Measurements from ENCODE around the gene STAT2. TPM values are rescaled to one million over a fixed set of nuclear protein-coding genes. Genes with fewer than 3 reads are reported as not detected.

The STAT2 gene
- total and polyA plus RNA-seq, 2 donors (not counting 1 experiment from before 2014, with no cell fraction given): 148 to 368 TPM

- TF ChIP-seq EZH2 (IDR thresholded peaks at IDR 0.05; ENCODE audit: low read length, missing control alignments) (no peak), CTCF (conservative IDR thresholded peaks at IDR 0.05 in 1 of 2, IDR thresholded peaks at IDR 0.05 in 1 of 2; ENCODE audit: low read depth in 1 of 2, low read length in 2 of 2) (no peak)
- Histone ChIP-seq H4K20me1 (ENCODE audit: control insufficient read depth, extremely low read depth, insufficient read depth, low read length) (no peaks in the 10 kb centered on the region), H3K4me1 (ENCODE audit: control insufficient read depth, extremely low read depth, insufficient read depth, low read length) (peaks cover 10% of the 10 kb centered on the region), H3K9ac (ENCODE audit: insufficient read depth, low read length) (no peak overlapping the region), H3K79me2 (ENCODE audit: control insufficient read depth, insufficient read depth, low read length) (no peaks in the 10 kb centered on the region), H3K27me3 (ENCODE audit: control insufficient read depth, insufficient read depth, low read length) (no peaks in the 10 kb centered on the region), H2AFZ (ENCODE audit: low read length) (peak overlapping the region; percentile 27), H3K27ac (ENCODE audit: insufficient read depth, low read length) (peak overlapping the region; percentile 86), H3K36me3 (ENCODE audit: control insufficient read depth, insufficient read depth, low read length) (no peaks in the 10 kb centered on the region), H3K4me3 (replicated peaks in 1 of 4; ENCODE audit: control extremely low read depth in 1 of 4, insufficient read depth in 1 of 4, low read depth in 3 of 4, low read length in 4 of 4) (peak overlapping the region; percentile 45 to 82 (median 66)), H3K9me3 (ENCODE audit: control insufficient read depth, insufficient read depth, low read depth, low read length) (no peaks in the 10 kb centered on the region), H3K4me2 (ENCODE audit: extremely low read depth, insufficient read depth, low read length) (peak overlapping the region; percentile 98)
- DNase-seq (ENCODE audit: low read depth in 2 of 2): no peak
Measured at GRCh38 chr12:56332512-56333196, 27.3 kb downstream of the STAT2 start.

GRCh38 chr12:56330936-56331490 is 28.9 kb downstream of the STAT2 start:
- no peak for DNase-seq (ENCODE audit: low read depth in 2 of 2)
- Histone ChIP-seq H3K27ac (ENCODE audit: insufficient read depth, low read length) (no peak overlapping the region), H3K9ac (ENCODE audit: insufficient read depth, low read length) (no peak overlapping the region), H2AFZ (ENCODE audit: low read length) (no peak overlapping the region), H3K4me1 (ENCODE audit: control insufficient read depth, extremely low read depth, insufficient read depth, low read length) (peaks cover 10% of the 10 kb centered on the region), H3K27me3 (ENCODE audit: control insufficient read depth, insufficient read depth, low read length) (no peaks in the 10 kb centered on the region), H3K9me3 (ENCODE audit: control insufficient read depth, insufficient read depth, low read depth, low read length) (no peaks in the 10 kb centered on the region), H3K4me3 (replicated peaks in 1 of 4; ENCODE audit: control extremely low read depth in 1 of 4, insufficient read depth in 1 of 4, low read depth in 3 of 4, low read length in 4 of 4) (no peak overlapping the region), H3K4me2 (ENCODE audit: extremely low read depth, insufficient read depth, low read length) (no peak overlapping the region), H3K36me3 (ENCODE audit: control insufficient read depth, insufficient read depth, low read length) (no peaks in the 10 kb centered on the region), H3K79me2 (ENCODE audit: control insufficient read depth, insufficient read depth, low read length) (no peaks in the 10 kb centered on the region), H4K20me1 (ENCODE audit: control insufficient read depth, extremely low read depth, insufficient read depth, low read length) (no peaks in the 10 kb centered on the region)
- TF ChIP-seq CTCF (conservative IDR thresholded peaks at IDR 0.05 in 1 of 2, IDR thresholded peaks at IDR 0.05 in 1 of 2; ENCODE audit: low read depth in 1 of 2, low read length in 2 of 2) (no peak), EZH2 (IDR thresholded peaks at IDR 0.05; ENCODE audit: low read length, missing control alignments) (no peak)

DNA sequence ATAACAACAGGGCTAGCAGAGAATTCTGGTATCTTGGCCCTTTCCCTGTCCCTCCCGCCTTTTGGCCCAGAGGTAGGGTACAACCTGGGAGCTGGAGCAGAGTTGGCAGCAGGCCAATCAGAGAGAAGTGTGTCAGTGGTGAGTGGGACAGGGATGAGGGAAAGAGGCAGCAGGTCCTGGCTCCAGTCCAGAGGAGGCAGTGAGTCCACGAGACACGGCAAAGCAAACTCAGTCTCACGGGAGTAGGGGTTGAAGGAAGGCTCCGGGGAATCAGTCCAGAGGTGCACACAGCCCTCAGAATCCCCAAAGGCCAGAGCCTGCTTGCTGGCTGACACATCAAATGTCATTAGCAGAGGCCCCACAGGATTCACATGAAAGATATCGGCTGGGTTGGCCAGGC is 33.4 kb downstream of the STAT2 start:
- Histone ChIP-seq H3K27me3 (ENCODE audit: control insufficient read depth, insufficient read depth, low read length) (no peaks in the 10 kb centered on the region), H4K20me1 (ENCODE audit: control insufficient read depth, extremely low read depth, insufficient read depth, low read length) (no peaks in the 10 kb centered on the region), H3K79me2 (ENCODE audit: control insufficient read depth, insufficient read depth, low read length) (no peaks in the 10 kb centered on the region), H3K9ac (ENCODE audit: insufficient read depth, low read length) (no peak overlapping the region), H3K4me2 (ENCODE audit: extremely low read depth, insufficient read depth, low read length) (no peak overlapping the region), H3K4me1 (ENCODE audit: control insufficient read depth, extremely low read depth, insufficient read depth, low read length) (no peaks in the 10 kb centered on the region), H2AFZ (ENCODE audit: low read length) (no peak overlapping the region), H3K4me3 (replicated peaks in 1 of 4; ENCODE audit: control extremely low read depth in 1 of 4, insufficient read depth in 1 of 4, low read depth in 3 of 4, low read length in 4 of 4) (no peak overlapping the region), H3K36me3 (ENCODE audit: control insufficient read depth, insufficient read depth, low read length) (peaks cover 3% of the 10 kb centered on the region), H3K9me3 (ENCODE audit: control insufficient read depth, insufficient read depth, low read depth, low read length) (no peaks in the 10 kb centered on the region), H3K27ac (ENCODE audit: insufficient read depth, low read length) (no peak overlapping the region)
- TF ChIP-seq CTCF (conservative IDR thresholded peaks at IDR 0.05 in 1 of 2, IDR thresholded peaks at IDR 0.05 in 1 of 2; ENCODE audit: low read depth in 1 of 2, low read length in 2 of 2) (no peak), EZH2 (IDR thresholded peaks at IDR 0.05; ENCODE audit: low read length, missing control alignments) (no peak)
- DNase-seq (ENCODE audit: low read depth in 2 of 2): no peak

Measured in fibroblast of lung (primary cell).